GM12873 (cell line): ENCODE measurements around the gene PLEKHA5.

ENCODE experiments used
- CTCF ChIP-seq: IDR thresholded peaks from 2 replicates; pipeline ENCODE4 v1.5.1; 2012; ENCODE audit warnings: low read depth, mild to moderate bottlenecking, moderate library complexity, low read length, control low read depth; ENCODE audit not compliant: insufficient read depth; ENCODE audit errors: missing control alignments

PLEKHA5 gene

GRCh38 chr12:19316425-19316824 lies 186.9 kb downstream of the PLEKHA5 start:
- TF ChIP-seq CTCF: no peak

- TF ChIP-seq CTCF: no peak
Measured at GRCh38 chr12:19322376-19322775, 192.8 kb downstream of the PLEKHA5 start.

- no peak for TF ChIP-seq CTCF
Measured at GRCh38 chr12:19323805-19324204, 194.3 kb downstream of the PLEKHA5 start.

- TF ChIP-seq CTCF: no peak
Measured at GRCh38 chr12:19326102-19326501, 196.6 kb downstream of the PLEKHA5 start.

- no peak for TF ChIP-seq CTCF
Measured at GRCh38 chr12:19332196-19332595, 202.7 kb downstream of the PLEKHA5 start.

- no peak for TF ChIP-seq CTCF
Measured at GRCh38 chr12:19338405-19338804, 208.9 kb downstream of the PLEKHA5 start.

- TF ChIP-seq CTCF: no peak
Measured at GRCh38 chr12:19351346-19351745, 221.8 kb downstream of the PLEKHA5 start.
